IPS DF 6.9 (cell line): ENCODE measurements around the gene METRN.
"Not testable (repeated sequence)": the region's sequence is repeated elsewhere in the genome, so short reads cannot be mapped to it uniquely, and the experiment has no call there.

Experiments
- DNase-seq: peaks from one replicate; pipeline ENCODE4 v3.0.0-alpha.2; 2013; ENCODE audit warnings: low read depth, low spot score
- H3K27ac ChIP-seq: one replicate; pipeline ENCODE4 v1.5.1; 2013; ENCODE audit warnings: low read length, control low read depth
- H3K27me3 ChIP-seq: 2 replicates; pipeline ENCODE4 v1.6.1; 2013; ENCODE audit warnings: mild to moderate bottlenecking, low read length; ENCODE audit not compliant: control insufficient read depth, insufficient read depth
- H3K36me3 ChIP-seq: 2 replicates; pipeline ENCODE4 v1.6.1; 2013; ENCODE audit warnings: low read length; ENCODE audit not compliant: control insufficient read depth, insufficient read depth
- H3K4me1 ChIP-seq: 2 replicates; pipeline ENCODE4 v1.6.1; 2013; ENCODE audit warnings: low read length; ENCODE audit not compliant: control insufficient read depth, insufficient read depth
- H3K4me3 ChIP-seq: 2 replicates; pipeline ENCODE4 v1.5.1; 2013; ENCODE audit warnings: mild to moderate bottlenecking, low read length
- H3K9me3 ChIP-seq: 2 replicates; pipeline ENCODE4 v1.6.1; 2013; ENCODE audit warnings: low read length, inconsistent platforms; ENCODE audit not compliant: control insufficient read depth, insufficient read depth
- WGBS: extraction: QIAGEN DNeasy Blood & Tissue Kit; methylation state at CpG from one replicate; pipeline ENCODE4 v1.1.7; 2013; ENCODE audit warnings: mixed read lengths, missing lambda C conversion rate; ENCODE audit not compliant: insufficient read length, insufficient coverage; 5-methylcytosine and 5-hydroxymethylcytosine counted together

Gene METRN

GRCh38 chr16:754121-754607 is 39.2 kb downstream of the METRN start:
- H3K27me3 ChIP-seq, H3K36me3 ChIP-seq, DNase-seq, H3K27ac ChIP-seq, H3K4me1 ChIP-seq, H3K9me3 ChIP-seq, H3K4me3 ChIP-seq: not testable (repeated sequence)
- no CpG with 5 or more reads among the region's 11 CpGs for WGBS

GRCh38 chr16:754656-755055 is 39.7 kb downstream of the METRN start:
- Histone ChIP-seq H3K4me1 (peaks cover 3% of the 10 kb centered on the region), H3K4me3 (no peak overlapping the region), H3K36me3 (no peaks in the 10 kb centered on the region; the same call in 1 of the 2 replicates), H3K27ac (no peak overlapping the region), H3K9me3 (no peaks in the 10 kb centered on the region), H3K27me3 (no peaks in the 10 kb centered on the region)
- WGBS: no CpG with 5 or more reads among the region's 11 CpGs
- no peak for DNase-seq

- no peak overlapping the region for H3K27ac ChIP-seq
- no peaks in the 10 kb centered on the region for H3K27me3 ChIP-seq
- no CpG with 5 or more reads among the region's 5 CpGs for WGBS
- no peak overlapping the region for H3K4me3 ChIP-seq
- no peaks in the 10 kb centered on the region for H3K9me3 ChIP-seq
- H3K4me1 ChIP-seq: peaks cover 3% of the 10 kb centered on the region
- no peaks in the 10 kb centered on the region; the same call in 1 of the 2 replicates for H3K36me3 ChIP-seq
- no peak for DNase-seq
These were observed 41.5 kb downstream of the METRN start for GRCh38 chr16:756428-756827.

- WGBS: no CpG with 5 or more reads among the region's 34 CpGs
- H3K4me3 ChIP-seq: no peak overlapping the region
- no peak for DNase-seq
- H3K27ac ChIP-seq: no peak overlapping the region
- H3K9me3 ChIP-seq: no peaks in the 10 kb centered on the region
- no peaks in the 10 kb centered on the region for H3K27me3 ChIP-seq
- H3K36me3 ChIP-seq: no peaks in the 10 kb centered on the region; the same call in 1 of the 2 replicates
- H3K4me1 ChIP-seq: no peaks in the 10 kb centered on the region; the same call in 1 of the 2 replicates
These were observed 44.4 kb downstream of the METRN start for GRCh38 chr16:759110-759910.

GRCh38 chr16:760065-760464 is 45.1 kb downstream of the METRN start:
- no peaks in the 10 kb centered on the region for H3K27me3 ChIP-seq
- H3K27ac ChIP-seq: no peak overlapping the region
- H3K4me3 ChIP-seq: no peak overlapping the region
- WGBS: no CpG with 5 or more reads among the region's 15 CpGs
- no peaks in the 10 kb centered on the region; the same call in 1 of the 2 replicates for H3K36me3 ChIP-seq
- no peaks in the 10 kb centered on the region for H3K9me3 ChIP-seq
- H3K4me1 ChIP-seq: no peaks in the 10 kb centered on the region; the same call in 1 of the 2 replicates
- no peak for DNase-seq

GRCh38 chr16:760545-761343 is 45.8 kb downstream of the METRN start, which contains the start of gene MSLN:
TSS of gene MSLN (plus strand) at chr16:760734. CDS start at chr16:762681, 1,947 bp downstream.
- Histone ChIP-seq H3K27me3 (no peaks in the 10 kb centered on the region), H3K4me1 (no peaks in the 10 kb centered on the region; the same call in 1 of the 2 replicates), H3K4me3 (no peak within 1 kb of the TSS), H3K9me3 (no peaks in the 10 kb centered on the region), H3K27ac (no peak within 1 kb of the TSS), H3K36me3 (no peaks in the 10 kb centered on the region; the same call in 1 of the 2 replicates)
- no CpG with 5 or more reads among the region's 37 CpGs for WGBS
- DNase-seq: no peak

- Histone ChIP-seq H3K4me1 (no peaks in the 10 kb centered on the region; the same call in 1 of the 2 replicates), H3K27me3 (no peaks in the 10 kb centered on the region), H3K27ac (no peak overlapping the region), H3K36me3 (no peaks in the 10 kb centered on the region; the same call in 1 of the 2 replicates), H3K9me3 (no peaks in the 10 kb centered on the region), H3K4me3 (no peak overlapping the region)
- no CpG with 5 or more reads among the region's 22 CpGs for WGBS
- no peak for DNase-seq
These were observed 47.0 kb downstream of the METRN start for GRCh38 chr16:761625-762513.

GRCh38 chr16:762595-763268 is 47.8 kb downstream of the METRN start:
- no CpG with 5 or more reads among the region's 17 CpGs for WGBS

GRCh38 chr16:763369-764183 is 48.7 kb downstream of the METRN start:
- Histone ChIP-seq H3K4me1 (no peaks in the 10 kb centered on the region; the same call in 1 of the 2 replicates), H3K36me3 (no peaks in the 10 kb centered on the region; the same call in 1 of the 2 replicates), H3K4me3 (no peak overlapping the region), H3K27me3 (no peaks in the 10 kb centered on the region), H3K9me3 (no peaks in the 10 kb centered on the region), H3K27ac (no peak overlapping the region)
- WGBS: no CpG with 5 or more reads among the region's 21 CpGs
- DNase-seq: no peak

More at GRCh38 chr16:762595-763268, 47.8 kb downstream of the METRN start:
- no peaks in the 10 kb centered on the region for H3K9me3 ChIP-seq
- H3K4me1 ChIP-seq: no peaks in the 10 kb centered on the region; the same call in 1 of the 2 replicates
- DNase-seq: no peak
- no peak overlapping the region for H3K4me3 ChIP-seq
- no peak overlapping the region for H3K27ac ChIP-seq
- no peaks in the 10 kb centered on the region for H3K27me3 ChIP-seq
- no peaks in the 10 kb centered on the region; the same call in 1 of the 2 replicates for H3K36me3 ChIP-seq
